Brain microvascular endothelial cell (primary cell): ENCODE data around the gene TNIK.
A peak's percentile ranks its signal among the peaks of the same experiment; 100 is the strongest.

Experiments
- DNase-seq: peaks from one replicate; pipeline ENCODE4 v3.0.0-alpha.2; 2020
- H3K27ac ChIP-seq: fragments of 250-450 bp; sonication (Bioruptor Pico); 2 replicates; pipeline ENCODE4 v1.5.1; 2020; ENCODE audit warnings: mild to moderate bottlenecking, moderate library complexity
- H3K27me3 ChIP-seq: fragments of 250-450 bp; sonication (Bioruptor Pico); replicated peaks from 2 replicates; pipeline ENCODE4 v1.5.1; 2020; ENCODE audit warnings: mild to moderate bottlenecking
- H3K36me3 ChIP-seq: fragments of 250-450 bp; sonication (Bioruptor Pico); replicated peaks from 2 replicates; pipeline ENCODE4 v1.5.1; 2020; ENCODE audit warnings: mild to moderate bottlenecking
- H3K4me3 ChIP-seq: 2 replicates; pipeline ENCODE4 v1.5.1; 2011; ENCODE audit warnings: low read depth, mild to moderate bottlenecking, control low read depth, low read length, moderate library complexity
- CTCF ChIP-seq: IDR thresholded peaks from 2 replicates; pipeline ENCODE4 v1.5.1; 2011; ENCODE audit warnings: low read depth, mild to moderate bottlenecking, moderate library complexity, low read length, control low read depth, inconsistent platforms; ENCODE audit errors: missing control alignments
- in situ Hi-C: cut with HindIII; loops from 2 replicates; pipeline ENCODE4 v1.10.0; 2017; ENCODE audit warnings: low sequenced_read_pairs, low pct_ligation_motif_present

TNIK gene

GRCh38 chr3:171284308-171285075 lies 175.7 kb downstream of the TNIK start:
- no peaks in the 10 kb centered on the region for H3K36me3 ChIP-seq
- DNase-seq, result peak; percentile 96
- no peak for TF ChIP-seq CTCF
- no peak overlapping the region for H3K4me3 ChIP-seq
- H3K27me3 ChIP-seq, result no peaks in the 10 kb centered on the region
- in situ Hi-C loops, result no loop called here
- H3K27ac ChIP-seq, result peak overlapping the region; percentile 100

GRCh38 chr3:171283848-171284222 lies 176.4 kb downstream of the TNIK start:
- H3K27me3 ChIP-seq, result no peaks in the 10 kb centered on the region
- no peak for DNase-seq
- H3K27ac ChIP-seq, result peak overlapping the region; percentile 100
- TF ChIP-seq CTCF, result no peak
- in situ Hi-C loops, result no loop called here
- no peaks in the 10 kb centered on the region for H3K36me3 ChIP-seq
- no peak overlapping the region for H3K4me3 ChIP-seq

- Histone ChIP-seq H3K36me3 (no peaks in the 10 kb centered on the region), H3K27ac (peak overlapping the region; percentile 100), H3K4me3 (no peak overlapping the region), H3K27me3 (no peaks in the 10 kb centered on the region)
- no peak for DNase-seq
- no peak for TF ChIP-seq CTCF
- in situ Hi-C loops, result no loop called here
Measured at GRCh38 chr3:171283183-171283847, 176.9 kb downstream of the TNIK start.

GRCh38 chr3:171282041-171282440 lies 178.2 kb downstream of the TNIK start:
- Histone ChIP-seq H3K27me3 (no peaks in the 10 kb centered on the region), H3K36me3 (no peaks in the 10 kb centered on the region), H3K4me3 (no peak overlapping the region), H3K27ac (peak overlapping the region; percentile 32)
- in situ Hi-C loops, result no loop called here
- TF ChIP-seq CTCF, result no peak
- peak; percentile 75 for DNase-seq

- no peaks in the 10 kb centered on the region for H3K27me3 ChIP-seq
- no peak for TF ChIP-seq CTCF
- in situ Hi-C loops, result no loop called here
- no peak for DNase-seq
- H3K27ac ChIP-seq, result peak overlapping the region; percentile 28
- no peaks in the 10 kb centered on the region for H3K36me3 ChIP-seq
- no peak overlapping the region for H3K4me3 ChIP-seq
Measured at GRCh38 chr3:171281256-171281992, 178.8 kb downstream of the TNIK start.
